ENCODE measurements around the gene GP1BA.

The GP1BA gene

DNA sequence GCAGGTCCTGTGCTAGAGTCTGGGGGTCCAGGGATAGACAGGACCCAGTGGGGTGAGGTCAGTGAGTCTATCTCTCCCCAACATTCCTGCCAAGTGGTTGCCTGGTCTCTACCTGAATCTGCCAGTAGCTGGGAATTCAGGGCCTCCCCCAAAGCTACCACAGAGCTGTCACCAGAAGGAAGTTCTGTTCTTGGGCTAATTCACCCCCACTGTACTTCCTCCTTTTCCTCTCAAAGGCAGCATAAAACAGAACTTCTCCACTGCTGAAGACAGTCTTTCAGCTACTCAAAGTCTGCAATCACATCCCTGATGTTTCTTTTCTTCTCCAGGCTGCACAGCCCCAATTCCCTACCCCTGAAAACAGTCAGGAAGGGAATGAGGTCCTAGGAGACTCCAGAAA lies 46.6 kb downstream of the GP1BA start:
- no peak for DNase-seq

- peak; percentile 57 for DNase-seq
These were observed 48.7 kb downstream of the GP1BA start for GRCh38 chr17:4980644-4981216.

GRCh38 chr17:4982305-4982704 lies 50.2 kb downstream of the GP1BA start:
- DNase-seq, result no peak

Measured in NCI-H146 (cell line).